K562 (cell line): ENCODE data around the gene CFAP54. TPM values are rescaled to one million over a fixed set of nuclear protein-coding genes. Genes with fewer than 3 reads are reported as not detected.

ENCODE experiments used
- ATAC-seq: fragments of 200-7000 bp; cut with Tn5 transposase; 3 replicates; pipeline ENCODE4 v1.9.1; 2020; ENCODE audit warnings: moderate library complexity
- BruUV-seq: library from RNA; stranded (reverse); fragments of 400-500 nt; replicated peaks from 2 replicates; lab custom pipeline; 2021; lab: Mats Ljungman, UMichigan
- CTCF ChIA-PET: fragments of 300-600 bp; formaldehyde crosslinking; extraction: SDS; loops from one replicate; lab custom pipeline; 2021; ENCODE audit warnings: low intra/inter-chr PET ratio; lab: Yijun Ruan, JAX
- POLR2A ChIA-PET: fragments of 300-600, 350-650 bp; sonication (Branson Sonifier 250); formaldehyde crosslinking; extraction: SDS; loops from one replicate; lab custom pipeline; 2021; ENCODE audit warnings: antibody characterized with exemption, inconsistent platforms; lab: Yijun Ruan, JAX
- DNase-seq, 4 experiments: peaks; one replicate each; pipeline versions ENCODE4 v3.0.0 to v3.0.0-alpha.2; 2011 to 2018; ENCODE audit warnings: low spot score in 3 of 4, mixed read lengths in 3 of 4; ENCODE audit errors: extremely low read depth in 1 of 4
- FAIRE-seq: peaks from 2 replicates; lab custom pipeline; 2011; peaks lifted over from hg19 to GRCh38; lab: Jason Lieb, UNC
- H2AFZ ChIP-seq: 2 replicates; pipeline ENCODE4 v1.6.0; 2011; ENCODE audit warnings: low read depth, low read length, control low read depth, inconsistent platforms
- H3K27ac ChIP-seq: fragments of 200-600 bp; 3 replicates; pipeline ENCODE4 v1.8.0; 2011; ENCODE audit warnings: low read depth, mild to moderate bottlenecking, control low read depth, inconsistent platforms, low read length, moderate library complexity, mixed read lengths; ENCODE audit errors: extremely low read depth
- H3K27me3 ChIP-seq, 2 experiments: fragments of 300-600 bp in 1 of 2; 2 replicates in 1 of 2; 3 replicates in 1 of 2; pipeline versions ENCODE4 v1.6.0 to v1.8.0; 2011; ENCODE audit warnings: inconsistent platforms in 2 of 2, low read length in 2 of 2, mild to moderate bottlenecking in 1 of 2, mixed read lengths in 1 of 2, moderate library complexity in 1 of 2; ENCODE audit not compliant: control insufficient read depth in 2 of 2, insufficient read depth in 2 of 2
- H3K36me3 ChIP-seq: fragments of 300-600 bp; 3 replicates; pipeline ENCODE4 v1.8.0; 2011; ENCODE audit warnings: mild to moderate bottlenecking, low read length, inconsistent platforms; ENCODE audit not compliant: control insufficient read depth, insufficient read depth
- H3K4me1 ChIP-seq, 2 experiments: fragments of 200-600 bp in 1 of 2; replicated peaks in 1 of 2; 2 replicates in 1 of 2; 3 replicates in 1 of 2; pipeline versions ENCODE4 v1.5.1 to v1.8.0; 2011; ENCODE audit warnings: inconsistent platforms in 2 of 2, low read length in 2 of 2, mild to moderate bottlenecking in 1 of 2, mixed read lengths in 1 of 2, moderate library complexity in 1 of 2; ENCODE audit not compliant: control insufficient read depth in 2 of 2, insufficient read depth in 2 of 2
- H3K4me2 ChIP-seq: 2 replicates; pipeline ENCODE4 v1.6.1; 2011; ENCODE audit warnings: low read length, control low read depth, inconsistent platforms, mixed read lengths; ENCODE audit not compliant: insufficient read depth
- H3K4me3 ChIP-seq: fragments of 200-600 bp; sonication (generic), shearing (Covaris generic); 2 replicates; pipeline ENCODE4 v1.5.1; 2016; ENCODE audit warnings: control low read depth, inconsistent platforms
- H3K79me2 ChIP-seq: fragments of 200-600 bp; 3 replicates; pipeline ENCODE4 v1.8.0; 2011; ENCODE audit warnings: low read length, inconsistent platforms; ENCODE audit not compliant: control insufficient read depth, insufficient read depth
- H3K9ac ChIP-seq, 2 experiments: 2 replicates each; pipeline versions ENCODE4 v1.6.0 to v1.6.1; 2011; ENCODE audit warnings: low read depth in 2 of 2, low read length in 2 of 2, control low read depth in 1 of 2, inconsistent platforms in 1 of 2, mild to moderate bottlenecking in 1 of 2, mixed read lengths in 1 of 2; ENCODE audit not compliant: insufficient read depth in 1 of 2
- H3K9me1 ChIP-seq: one replicate; pipeline ENCODE4 v1.6.0; 2011; ENCODE audit warnings: inconsistent platforms, mild to moderate bottlenecking, low read length, moderate library complexity; ENCODE audit not compliant: control insufficient read depth, insufficient read depth
- H3K9me3 ChIP-seq: replicated peaks from 2 replicates; pipeline ENCODE4 v1.5.1; 2011; ENCODE audit warnings: low read depth, low read length, inconsistent platforms; ENCODE audit not compliant: control insufficient read depth, insufficient read depth
- H4K20me1 ChIP-seq: replicated peaks from 2 replicates; pipeline ENCODE4 v1.6.1; 2011; ENCODE audit warnings: low read length, inconsistent platforms, mixed read lengths; ENCODE audit not compliant: control insufficient read depth, insufficient read depth
- CEBPG ChIP-seq, 3 experiments: fragments of 200-800 bp in 1 of 3; sonication (Bioruptor generic) in 1 of 3; sonication (generic) in 1 of 3; formaldehyde crosslinking in 1 of 3; IDR thresholded peaks in 2 of 3; conservative IDR thresholded peaks in 1 of 3; 2 replicates each; pipeline versions ENCODE4 v1.6.1 to v1.8.0; 2016 to 2022; ENCODE audit warnings: missing compliant biosample characterization in 2 of 3, missing genetic modification characterization in 2 of 3, mild to moderate bottlenecking in 1 of 3, missing genetic modification reagents in 1 of 3
- GATAD2B ChIP-seq: fragments of 450-650 bp; IDR thresholded peaks from 2 replicates; pipeline ENCODE4 v1.6.1; 2017; ENCODE audit warnings: mild to moderate bottlenecking, borderline replicate concordance
- GTF2A2 ChIP-seq: IDR thresholded peaks from 2 replicates; pipeline ENCODE4 v1.6.1; 2016; ENCODE audit warnings: mild to moderate bottlenecking, missing genetic modification characterization, missing compliant biosample characterization
- HDAC1 ChIP-seq, 2 experiments: fragments of 450-650 bp; IDR thresholded peaks; 2 replicates each; pipeline ENCODE4 v1.6.1; 2016 to 2017; ENCODE audit warnings: inconsistent platforms in 1 of 2, mild to moderate bottlenecking in 1 of 2, moderate library complexity in 1 of 2
- LCOR ChIP-seq: sonication (generic); formaldehyde crosslinking; IDR thresholded peaks from 2 replicates; pipeline ENCODE4 v1.8.0; 2022; ENCODE audit warnings: mild to moderate bottlenecking, missing genetic modification reagents
- NCOA6 ChIP-seq: fragments of 450-650 bp; IDR thresholded peaks from 2 replicates; pipeline ENCODE4 v1.6.1; 2017; ENCODE audit warnings: mild to moderate bottlenecking
- NCOR1 ChIP-seq: fragments of 450-650 bp; IDR thresholded peaks from 2 replicates; pipeline ENCODE4 v1.6.1; 2016; ENCODE audit warnings: mild to moderate bottlenecking, moderate library complexity
- NR2C1 ChIP-seq, 2 experiments: fragments of 450-650 bp; IDR thresholded peaks; 2 replicates each; pipeline ENCODE4 v1.6.1; 2017; ENCODE audit warnings: mild to moderate bottlenecking in 2 of 2, antibody characterized with exemption in 1 of 2, inconsistent platforms in 1 of 2, missing compliant biosample characterization in 1 of 2, missing genetic modification characterization in 1 of 2
- SP2 ChIP-seq: IDR thresholded peaks from 2 replicates; pipeline ENCODE4 v1.6.1; 2011; ENCODE audit warnings: mild to moderate bottlenecking, low read depth, low read length, moderate library complexity; ENCODE audit not compliant: poor library complexity, severe bottlenecking; ENCODE audit errors: extremely low read depth
- SRSF3 ChIP-seq: fragments of 200-400 bp; formaldehyde crosslinking; IDR thresholded peaks from 2 replicates; pipeline ENCODE4 v1.6.1; 2016; ENCODE audit warnings: mild to moderate bottlenecking, low read length, moderate library complexity; ENCODE audit not compliant: insufficient read depth
- STAG1 ChIP-seq: sonication (generic); formaldehyde crosslinking; IDR thresholded peaks from 2 replicates; pipeline ENCODE4 v1.5.0; 2020; ENCODE audit warnings: missing genetic modification reagents, borderline replicate concordance
- TAF1 ChIP-seq: IDR thresholded peaks from 2 replicates; pipeline ENCODE4 v1.6.1; 2011; ENCODE audit warnings: mild to moderate bottlenecking, low read length, moderate library complexity; ENCODE audit not compliant: insufficient read depth, control insufficient read depth, severe bottlenecking; ENCODE audit errors: extremely low read depth
- TFAM ChIP-seq: fragments of 250-450 bp; sonication (Bioruptor Pico); conservative IDR thresholded peaks from 2 replicates; pipeline ENCODE4 v1.5.0; 2021; ENCODE audit warnings: mild to moderate bottlenecking, moderate library complexity
- WHSC1 ChIP-seq: IDR thresholded peaks from one replicate; pipeline ENCODE4 v1.6.1; 2012; ENCODE audit warnings: low read length, control low read depth, inconsistent platforms
- ZNF133 ChIP-seq: fragments of 250-450 bp; sonication (Bioruptor Pico); IDR thresholded peaks from 2 replicates; pipeline ENCODE4 v1.4.0; 2020; ENCODE audit warnings: mild to moderate bottlenecking
- WGBS: fragments of 100-300 bp; shearing (Covaris generic); methylation state at CpG from one replicate; pipeline ENCODE4 v1.1.6; 2016; ENCODE audit warnings: low coverage, mixed read lengths; ENCODE audit not compliant: insufficient coverage; ENCODE audit errors: missing lambda C conversion rate; 5-methylcytosine and 5-hydroxymethylcytosine counted together
- in situ Hi-C: fragments of 300-500 bp; cut with MboI; formaldehyde crosslinking; loops from 4 replicates; pipeline ENCODE4 v1.15.0; 2018; ENCODE audit warnings: inconsistent platforms, mixed read lengths
- intact Hi-C: fragments of 100-400 bp; cut with micrococcal nuclease; formaldehyde crosslinking; loops from 2 replicates; pipeline ENCODE4 v1.14.2; 2022
- polyA plus RNA-seq, 8 experiments: library from polyadenylated mRNA; depleted of rRNA in 4 of 8; stranded (reverse) in 5 of 8; unstranded in 3 of 8; fragments of >200 nt; fragmentation: Nextera tagmentation in 2 of 8; fragmentation: Illumina TruSeq in 1 of 8; extraction: Ambion mirVana in 2 of 8; extraction: Trizol in 1 of 8; gene quantifications; 2 replicates each; pipeline versions ENCODE4 v1.2.1 to v1.2.3, GENCODE V29; 2011 to 2014; ENCODE audit warnings: inconsistent platforms in 1 of 8, missing spikeins in 1 of 8
- total RNA-seq, 7 experiments: library from RNA; depleted of rRNA in 6 of 7; stranded (reverse); fragments of >200 nt in 6 of 7; fragmentation: Illumina TruSeq in 2 of 7; extraction: Trizol in 2 of 7; gene quantifications; 2 replicates each; pipeline versions ENCODE4 v1.2.1 to v1.2.3, GENCODE V29; 2011 to 2021; ENCODE audit warnings: low replicate concordance in 1 of 7
- TF ChIP-seq, protein P1 (sequence below): fragments of 250-450 bp; sonication (Bioruptor Pico); IDR thresholded peaks from 2 replicates; pipeline ENCODE4 v1.8.0; 2021; ENCODE audit warnings: borderline replicate concordance, mild to moderate bottlenecking, moderate library complexity; ENCODE audit not compliant: poor library complexity, severe bottlenecking
- TF ChIP-seq, protein P2 (sequence below): sonication (generic); formaldehyde crosslinking; IDR thresholded peaks from 2 replicates; pipeline ENCODE4 v1.9.0; 2022; ENCODE audit warnings: mild to moderate bottlenecking, missing genetic modification reagents
- TF ChIP-seq, protein P3 (sequence below), 3 experiments: IDR thresholded peaks in 2 of 3; conservative IDR thresholded peaks in 1 of 3; 2 replicates each; pipeline ENCODE4 v1.5.1; 2011 to 2012; ENCODE audit warnings: low read length in 3 of 3, mild to moderate bottlenecking in 3 of 3, control low read depth in 2 of 3, improper control_type of control experiment in 1 of 3, inconsistent platforms in 1 of 3, low read depth in 1 of 3, mixed read lengths in 1 of 3, moderate library complexity in 1 of 3; ENCODE audit not compliant: insufficient read depth in 2 of 3

CFAP54 gene
- total and polyA plus RNA-seq, 9 of the 15 experiments (the other 6 are each of a cell fraction or from before 2014, with no cell fraction given), result 0.03 to 0.23 (median 0.10) TPM; not detected in 3

DNA sequence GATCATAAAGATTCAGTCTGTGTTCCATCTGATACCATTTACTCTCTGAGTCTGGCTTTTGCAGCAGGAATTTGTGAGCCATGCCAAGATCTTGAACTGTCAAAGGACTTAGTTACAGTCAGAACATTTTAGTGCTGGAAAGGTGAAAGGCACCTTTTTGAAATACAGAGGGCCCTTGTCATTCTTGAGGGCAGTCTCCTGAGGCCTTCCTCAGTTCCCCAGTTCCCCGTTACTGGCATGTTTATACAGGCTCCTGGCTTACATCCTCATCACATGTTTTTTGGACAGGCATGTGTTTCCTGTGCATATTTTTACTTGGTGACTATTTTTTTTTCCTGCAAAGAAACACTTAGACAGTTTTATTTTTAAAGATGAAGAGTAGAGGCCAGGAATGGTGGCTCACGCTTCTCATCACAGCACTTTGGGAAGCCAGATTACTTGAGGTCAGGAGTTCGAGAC, 21.0 kb downstream of the CFAP54 start:
- H3K4me1 ChIP-seq, result no peaks in the 10 kb centered on the region
- H3K27me3 ChIP-seq, result peaks cover 0 to 4% of the 10 kb centered on the region in 2 experiments; a peak in 1 of 5 replicates
- ATAC-seq (no peak), FAIRE-seq (no peak), DNase-seq (no peak)
- H3K79me2 ChIP-seq, result no peaks in the 10 kb centered on the region
- H3K9me3 ChIP-seq, result no peaks in the 10 kb centered on the region
- no TSS peak for BruUV-seq
- H3K27ac ChIP-seq, result no peak overlapping the region
- TF ChIP-seq SP2 (no peak), CEBPG (CRISPR knock-in tag; IDR thresholded peaks at IDR 0.05) (no peak), CEBPG (tag; conservative IDR thresholded peaks at IDR 0.05 in 1 of 2, IDR thresholded peaks at IDR 0.05 in 1 of 2) (no peak), GTF2A2 (tag) (no peak), NR2C1 (IDR thresholded peaks at IDR 0.05) (no peak), NR2C1 (tag; IDR thresholded peaks at IDR 0.05) (no peak), NCOA6 (no peak), NCOR1 (no peak), HDAC1 (IDR thresholded peaks at IDR 0.05) (no peak), TAF1 (no peak), SRSF3 (no peak), STAG1 (CRISPR knock-in tag) (no peak), TFAM (CRISPR knock-in tag) (no peak), GATAD2B (no peak), WHSC1 (no peak), LCOR (CRISPR knock-in tag) (no peak), ZNF133 (CRISPR knock-in tag) (no peak)
- TF ChIP-seq, protein P1, sequence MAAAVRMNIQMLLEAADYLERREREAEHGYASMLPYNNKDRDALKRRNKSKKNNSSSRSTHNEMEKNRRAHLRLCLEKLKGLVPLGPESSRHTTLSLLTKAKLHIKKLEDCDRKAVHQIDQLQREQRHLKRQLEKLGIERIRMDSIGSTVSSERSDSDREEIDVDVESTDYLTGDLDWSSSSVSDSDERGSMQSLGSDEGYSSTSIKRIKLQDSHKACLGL (CRISPR knock-in tag), result no peak
- TF ChIP-seq, protein P2, sequence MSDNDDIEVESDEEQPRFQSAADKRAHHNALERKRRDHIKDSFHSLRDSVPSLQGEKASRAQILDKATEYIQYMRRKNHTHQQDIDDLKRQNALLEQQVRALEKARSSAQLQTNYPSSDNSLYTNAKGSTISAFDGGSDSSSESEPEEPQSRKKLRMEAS, result no peak
- TF ChIP-seq, protein P3, sequence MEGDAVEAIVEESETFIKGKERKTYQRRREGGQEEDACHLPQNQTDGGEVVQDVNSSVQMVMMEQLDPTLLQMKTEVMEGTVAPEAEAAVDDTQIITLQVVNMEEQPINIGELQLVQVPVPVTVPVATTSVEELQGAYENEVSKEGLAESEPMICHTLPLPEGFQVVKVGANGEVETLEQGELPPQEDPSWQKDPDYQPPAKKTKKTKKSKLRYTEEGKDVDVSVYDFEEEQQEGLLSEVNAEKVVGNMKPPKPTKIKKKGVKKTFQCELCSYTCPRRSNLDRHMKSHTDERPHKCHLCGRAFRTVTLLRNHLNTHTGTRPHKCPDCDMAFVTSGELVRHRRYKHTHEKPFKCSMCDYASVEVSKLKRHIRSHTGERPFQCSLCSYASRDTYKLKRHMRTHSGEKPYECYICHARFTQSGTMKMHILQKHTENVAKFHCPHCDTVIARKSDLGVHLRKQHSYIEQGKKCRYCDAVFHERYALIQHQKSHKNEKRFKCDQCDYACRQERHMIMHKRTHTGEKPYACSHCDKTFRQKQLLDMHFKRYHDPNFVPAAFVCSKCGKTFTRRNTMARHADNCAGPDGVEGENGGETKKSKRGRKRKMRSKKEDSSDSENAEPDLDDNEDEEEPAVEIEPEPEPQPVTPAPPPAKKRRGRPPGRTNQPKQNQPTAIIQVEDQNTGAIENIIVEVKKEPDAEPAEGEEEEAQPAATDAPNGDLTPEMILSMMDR (IDR thresholded peaks at IDR 0.05 in 2 of 3, conservative IDR thresholded peaks at IDR 0.05 in 1 of 3; ENCODE audit: insufficient read depth in 2 of 3, low read depth in 1 of 3, low read length in 3 of 3), result no peak
- H3K9ac ChIP-seq, result no peak overlapping the region
- in situ Hi-C loops (loop anchor here (5.0 to 25.0 kb wide), 2 partner anchors 443 to 898 kb away; no protein-coding TSS in a partner anchor), intact Hi-C loops (loop anchor here (10.0 kb wide), 1 partner anchor 206 kb away; no protein-coding TSS in a partner anchor)
- 38% methylated on average over 3 of the region's 3 CpGs for WGBS
- no peaks in the 10 kb centered on the region for H3K36me3 ChIP-seq
- H3K4me2 ChIP-seq, result no peak overlapping the region
- no peak overlapping the region for H3K4me3 ChIP-seq
- H4K20me1 ChIP-seq, result no peaks in the 10 kb centered on the region
- CTCF ChIA-PET, result no interaction called here
- POLR2A ChIA-PET, result no interaction called here
- no peaks in the 10 kb centered on the region for H3K9me1 ChIP-seq
- no peak overlapping the region for H2AFZ ChIP-seq
